T-helper 2 cell treated with Interferon-gamma antibody and Interleukin-4, amounts not matched to agents 5 μg/mL and 100 μg/mL, for 36 hours (primary cell): Measurements from ENCODE around the gene HORMAD2.
"Not testable (repeated sequence)": the region's sequence is repeated elsewhere in the genome, so short reads cannot be mapped to it uniquely, and the experiment has no call there.

Source experiments
- DNase-seq: peaks from one replicate; pipeline ENCODE4 v3.0.0; 2021; ENCODE audit warnings: low spot score
- H3K27ac Mint-ChIP-seq: one replicate; pipeline ENCODE4 v1.8.0; 2021; ENCODE audit warnings: mild to moderate bottlenecking, mixed read lengths
- H3K27me3 Mint-ChIP-seq: one replicate; pipeline ENCODE4 v1.8.0; 2021; ENCODE audit warnings: low read depth, mixed read lengths
- H3K36me3 Mint-ChIP-seq: one replicate; pipeline ENCODE4 v1.8.0; 2021; ENCODE audit warnings: low read depth, mixed read lengths
- H3K4me1 Mint-ChIP-seq: one replicate; pipeline ENCODE4 v1.8.0; 2021; ENCODE audit warnings: low read depth, mixed read lengths
- H3K4me3 Mint-ChIP-seq: one replicate; pipeline ENCODE4 v1.8.0; 2022; ENCODE audit warnings: mild to moderate bottlenecking, moderate library complexity, mixed read lengths
- H3K9me3 Mint-ChIP-seq: one replicate; pipeline ENCODE4 v1.8.0; 2021; ENCODE audit warnings: mixed read lengths

HORMAD2 gene

GRCh38 chr22:30212996-30213441 lies 132.8 kb downstream of the HORMAD2 start:
- no peak for DNase-seq
- Mint-ChIP-seq H3K4me3 (no peak overlapping the region), H3K27me3 (no peaks in the 10 kb centered on the region), H3K9me3 (no peaks in the 10 kb centered on the region), H3K27ac (peak overlapping the region; percentile 68), H3K4me1 (peaks cover 44% of the 10 kb centered on the region), H3K36me3 (no peaks in the 10 kb centered on the region)

GRCh38 chr22:30214703-30215407 lies 134.6 kb downstream of the HORMAD2 start:
- no peaks in the 10 kb centered on the region for H3K27me3 Mint-ChIP-seq
- H3K36me3 Mint-ChIP-seq = peaks cover under 1% of the 10 kb centered on the region
- peaks cover 45% of the 10 kb centered on the region for H3K4me1 Mint-ChIP-seq
- no peak for DNase-seq
- no peaks in the 10 kb centered on the region for H3K9me3 Mint-ChIP-seq
- no peak overlapping the region for H3K4me3 Mint-ChIP-seq
- peak overlapping the region; percentile 68 for H3K27ac Mint-ChIP-seq

- H3K4me1 Mint-ChIP-seq = peaks cover 59% of the 10 kb centered on the region
- H3K27me3 Mint-ChIP-seq, H3K36me3 Mint-ChIP-seq, DNase-seq, H3K9me3 Mint-ChIP-seq, H3K4me3 Mint-ChIP-seq: not testable (repeated sequence)
- H3K27ac Mint-ChIP-seq = peak overlapping the region; percentile 63
Measured at GRCh38 chr22:30216272-30216671, 136.0 kb downstream of the HORMAD2 start.

- Mint-ChIP-seq H3K27ac (no peak overlapping the region), H3K4me1 (peaks cover 63% of the 10 kb centered on the region)
Measured at GRCh38 chr22:30216710-30217109, 136.4 kb downstream of the HORMAD2 start.

GRCh38 chr22:30217698-30218560 lies 137.7 kb downstream of the HORMAD2 start:
- Mint-ChIP-seq H3K4me1 (peaks cover 67% of the 10 kb centered on the region), H3K36me3 (peaks cover 1% of the 10 kb centered on the region), H3K9me3 (no peaks in the 10 kb centered on the region), H3K27me3 (no peaks in the 10 kb centered on the region), H3K4me3 (no peak overlapping the region), H3K27ac (peak overlapping the region; percentile 36)
- no peak for DNase-seq

More at GRCh38 chr22:30216710-30217109, 136.4 kb downstream of the HORMAD2 start:
- Mint-ChIP-seq H3K9me3 (no peaks in the 10 kb centered on the region), H3K36me3 (peaks cover 1% of the 10 kb centered on the region), H3K27me3 (no peaks in the 10 kb centered on the region), H3K4me3 (no peak overlapping the region)
- DNase-seq = no peak

GRCh38 chr22:30219049-30219654 lies 138.9 kb downstream of the HORMAD2 start:
- peaks cover 70% of the 10 kb centered on the region for H3K4me1 Mint-ChIP-seq
- H3K4me3 Mint-ChIP-seq = no peak overlapping the region
- no peaks in the 10 kb centered on the region for H3K27me3 Mint-ChIP-seq
- peak overlapping the region; percentile 72 for H3K27ac Mint-ChIP-seq
- H3K9me3 Mint-ChIP-seq = no peaks in the 10 kb centered on the region
- H3K36me3 Mint-ChIP-seq = peaks cover 1% of the 10 kb centered on the region
- DNase-seq = no peak

GRCh38 chr22:30219668-30220278 lies 139.5 kb downstream of the HORMAD2 start:
- no peak for DNase-seq
- Mint-ChIP-seq H3K36me3 (peaks cover 1% of the 10 kb centered on the region), H3K27me3 (no peaks in the 10 kb centered on the region), H3K9me3 (no peaks in the 10 kb centered on the region), H3K27ac (peak overlapping the region; percentile 89), H3K4me1 (peaks cover 68% of the 10 kb centered on the region), H3K4me3 (peak overlapping the region; percentile 62)

GRCh38 chr22:30220338-30221012 lies 140.2 kb downstream of the HORMAD2 start:
- H3K9me3 Mint-ChIP-seq = no peaks in the 10 kb centered on the region

GRCh38 chr22:30221121-30221992 lies 141.1 kb downstream of the HORMAD2 start:
- Mint-ChIP-seq H3K27ac (peak overlapping the region; percentile 89), H3K9me3 (no peaks in the 10 kb centered on the region)
- DNase-seq = peak; percentile 53

More at GRCh38 chr22:30220338-30221012, 140.2 kb downstream of the HORMAD2 start:
- Mint-ChIP-seq H3K27me3 (no peaks in the 10 kb centered on the region), H3K4me1 (peaks cover 68% of the 10 kb centered on the region), H3K27ac (peak overlapping the region; percentile 89), H3K4me3 (peak overlapping the region; percentile 62), H3K36me3 (peaks cover 1% of the 10 kb centered on the region)
- DNase-seq = no peak

GRCh38 chr22:30222321-30222720 lies 142.1 kb downstream of the HORMAD2 start:
- no peak overlapping the region for H3K4me3 Mint-ChIP-seq
- H3K4me1 Mint-ChIP-seq = peaks cover 76% of the 10 kb centered on the region
- H3K9me3 Mint-ChIP-seq = no peaks in the 10 kb centered on the region
- DNase-seq = no peak
- H3K27me3 Mint-ChIP-seq = no peaks in the 10 kb centered on the region
- H3K36me3 Mint-ChIP-seq = peaks cover 1% of the 10 kb centered on the region
- H3K27ac Mint-ChIP-seq = peak overlapping the region; percentile 53

More at GRCh38 chr22:30221121-30221992, 141.1 kb downstream of the HORMAD2 start:
- H3K4me1 Mint-ChIP-seq = peaks cover 72% of the 10 kb centered on the region
- H3K36me3 Mint-ChIP-seq = peaks cover 1% of the 10 kb centered on the region
- no peaks in the 10 kb centered on the region for H3K27me3 Mint-ChIP-seq
- H3K4me3 Mint-ChIP-seq = peak overlapping the region; percentile 62

- no peaks in the 10 kb centered on the region for H3K9me3 Mint-ChIP-seq
- no peak overlapping the region for H3K4me3 Mint-ChIP-seq
- no peaks in the 10 kb centered on the region for H3K27me3 Mint-ChIP-seq
- H3K36me3 Mint-ChIP-seq = peaks cover 1% of the 10 kb centered on the region
- peak overlapping the region; percentile 62 for H3K27ac Mint-ChIP-seq
- H3K4me1 Mint-ChIP-seq = peaks cover 80% of the 10 kb centered on the region
- no peak for DNase-seq
Measured at GRCh38 chr22:30223303-30223702, 143.0 kb downstream of the HORMAD2 start.

GRCh38 chr22:30224161-30224857 lies 144.0 kb downstream of the HORMAD2 start:
- no peak overlapping the region for H3K27ac Mint-ChIP-seq
- no peaks in the 10 kb centered on the region for H3K9me3 Mint-ChIP-seq
- H3K27me3 Mint-ChIP-seq = no peaks in the 10 kb centered on the region

More at GRCh38 chr22:30224161-30224857, 144.0 kb downstream of the HORMAD2 start:
- peaks cover 80% of the 10 kb centered on the region for H3K4me1 Mint-ChIP-seq
- peaks cover 1% of the 10 kb centered on the region for H3K36me3 Mint-ChIP-seq
- no peak for DNase-seq
- no peak overlapping the region for H3K4me3 Mint-ChIP-seq
